Astrocyte of the cerebellum (primary cell): Measurements from ENCODE around the gene ST3GAL3.
"Not testable (repeated sequence)": the region's sequence is repeated elsewhere in the genome, so short reads cannot be mapped to it uniquely, and the experiment has no call there.

Experiments used
- DNase-seq: peaks from one replicate; pipeline ENCODE4 v3.0.0-alpha.2; 2011; ENCODE audit warnings: low read depth
- H3K4me3 ChIP-seq: 2 replicates; pipeline ENCODE4 v1.5.1; 2011; ENCODE audit warnings: mild to moderate bottlenecking, low read depth, low read length, moderate library complexity
- in situ Hi-C: cut with HindIII; loops from 2 replicates; pipeline ENCODE4 v1.10.0; 2017; ENCODE audit warnings: low sequenced_read_pairs
- TF ChIP-seq, protein P1 (sequence below): IDR thresholded peaks from 2 replicates; pipeline ENCODE4 v1.5.1; 2012; ENCODE audit warnings: low read length, low read depth, moderate library complexity, mild to moderate bottlenecking; ENCODE audit errors: missing control alignments

Gene ST3GAL3

GRCh38 chr1:43770111-43770510, 62.8 kb downstream of the ST3GAL3 start:
- DNase-seq: no peak
- H3K4me3 ChIP-seq: no peak overlapping the region
- in situ Hi-C loops: no loop called here
- TF ChIP-seq, protein P1, sequence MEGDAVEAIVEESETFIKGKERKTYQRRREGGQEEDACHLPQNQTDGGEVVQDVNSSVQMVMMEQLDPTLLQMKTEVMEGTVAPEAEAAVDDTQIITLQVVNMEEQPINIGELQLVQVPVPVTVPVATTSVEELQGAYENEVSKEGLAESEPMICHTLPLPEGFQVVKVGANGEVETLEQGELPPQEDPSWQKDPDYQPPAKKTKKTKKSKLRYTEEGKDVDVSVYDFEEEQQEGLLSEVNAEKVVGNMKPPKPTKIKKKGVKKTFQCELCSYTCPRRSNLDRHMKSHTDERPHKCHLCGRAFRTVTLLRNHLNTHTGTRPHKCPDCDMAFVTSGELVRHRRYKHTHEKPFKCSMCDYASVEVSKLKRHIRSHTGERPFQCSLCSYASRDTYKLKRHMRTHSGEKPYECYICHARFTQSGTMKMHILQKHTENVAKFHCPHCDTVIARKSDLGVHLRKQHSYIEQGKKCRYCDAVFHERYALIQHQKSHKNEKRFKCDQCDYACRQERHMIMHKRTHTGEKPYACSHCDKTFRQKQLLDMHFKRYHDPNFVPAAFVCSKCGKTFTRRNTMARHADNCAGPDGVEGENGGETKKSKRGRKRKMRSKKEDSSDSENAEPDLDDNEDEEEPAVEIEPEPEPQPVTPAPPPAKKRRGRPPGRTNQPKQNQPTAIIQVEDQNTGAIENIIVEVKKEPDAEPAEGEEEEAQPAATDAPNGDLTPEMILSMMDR: no peak

DNA sequence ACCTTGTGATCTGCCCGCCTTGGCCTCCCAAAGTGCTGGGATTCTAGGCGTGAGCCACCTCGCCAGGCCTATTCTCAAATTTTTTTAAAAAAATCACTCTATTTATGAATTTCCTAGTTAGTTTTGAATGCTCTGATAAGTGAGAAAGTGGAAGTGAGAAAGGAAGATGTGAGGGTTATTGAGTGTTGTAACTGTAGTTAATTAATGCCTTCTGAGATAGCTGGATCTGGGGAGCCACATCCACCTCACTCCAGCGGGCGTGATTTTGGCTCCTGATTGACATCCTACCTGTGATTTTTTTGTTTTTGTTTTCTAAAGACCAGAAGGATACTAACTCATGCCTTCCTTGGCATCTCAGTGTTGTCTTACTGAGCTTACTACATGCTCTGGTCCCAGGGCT, 65.6 kb downstream of the ST3GAL3 start:
- no peak overlapping the region for H3K4me3 ChIP-seq
- in situ Hi-C loops: no loop called here
- TF ChIP-seq, protein P1: no peak
- DNase-seq: no peak

- no peak overlapping the region for H3K4me3 ChIP-seq
- TF ChIP-seq, protein P1: no peak
- in situ Hi-C loops: no loop called here
- DNase-seq: no peak
These were observed 66.5 kb downstream of the ST3GAL3 start for GRCh38 chr1:43773821-43774220.

GRCh38 chr1:43774359-43774758, 67.0 kb downstream of the ST3GAL3 start:
- H3K4me3 ChIP-seq: no peak overlapping the region
- in situ Hi-C loops: no loop called here
- DNase-seq: no peak
- TF ChIP-seq, protein P1: no peak

DNA sequence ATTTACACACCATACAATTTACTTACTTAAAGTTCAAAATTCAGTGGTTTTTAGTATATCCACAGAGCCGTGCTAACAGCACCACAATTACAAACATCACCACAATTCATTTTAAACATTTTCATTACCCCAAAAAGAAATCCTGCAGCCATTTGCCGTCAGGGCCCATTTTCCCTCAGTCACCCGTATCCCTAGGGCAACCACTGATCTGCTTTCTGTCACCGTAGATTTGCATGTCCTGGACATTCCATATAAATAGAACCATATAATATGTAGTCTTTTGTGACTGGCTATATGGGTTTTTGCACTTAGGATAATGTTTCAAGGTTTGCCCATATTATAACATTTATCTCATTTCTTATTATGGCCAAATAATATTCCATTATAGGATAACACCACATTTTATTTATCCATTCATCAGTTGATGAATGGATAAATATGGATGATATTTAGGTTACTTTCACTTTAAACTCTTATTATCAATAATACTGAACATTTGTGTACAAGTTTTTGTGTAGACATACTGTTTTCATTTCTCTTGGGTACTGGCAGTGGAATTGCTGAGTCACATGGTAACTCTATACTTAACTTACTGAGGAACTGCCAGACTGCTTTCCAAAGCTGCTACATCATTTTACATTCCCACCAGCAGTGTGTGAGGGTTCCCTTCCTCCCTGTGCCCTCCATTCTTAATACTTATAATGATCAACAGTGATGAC, 68.9 kb downstream of the ST3GAL3 start:
- no peak for DNase-seq
- TF ChIP-seq, protein P1: no peak
- no peak overlapping the region for H3K4me3 ChIP-seq
- in situ Hi-C loops: no loop called here

DNA sequence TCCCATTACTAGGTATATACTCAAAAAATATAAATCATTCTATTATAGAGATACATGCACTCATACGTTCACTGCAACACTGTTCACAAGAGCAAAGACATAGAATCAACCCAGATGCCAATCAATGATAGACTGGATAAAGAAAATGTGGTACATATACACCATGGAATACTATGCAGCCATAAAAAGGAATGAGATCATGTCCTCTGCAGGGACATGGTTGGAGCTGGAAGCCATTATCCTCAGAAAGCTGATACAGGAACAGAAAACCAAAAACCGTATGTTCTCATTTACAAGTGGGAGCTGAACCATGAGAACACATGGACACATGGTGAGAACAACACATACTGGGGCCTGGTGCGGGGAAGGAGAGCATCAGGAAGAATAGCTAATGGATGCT, 70.6 kb downstream of the ST3GAL3 start:
- H3K4me3 ChIP-seq, in situ Hi-C loops, DNase-seq: not testable (repeated sequence)

GRCh38 chr1:43779266-43779665, 71.9 kb downstream of the ST3GAL3 start:
- in situ Hi-C loops: no loop called here
- DNase-seq: no peak
- TF ChIP-seq, protein P1: no peak
- H3K4me3 ChIP-seq: no peak overlapping the region
